Ramos (cell line): Measurements from ENCODE around the gene NMBR.
"Not testable (repeated sequence)": the region's sequence is repeated elsewhere in the genome, so short reads cannot be mapped to it uniquely, and the experiment has no call there.

Source experiments
- in situ Hi-C: fragments of 300-500 bp; cut with MboI; formaldehyde crosslinking; loops from one replicate; pipeline ENCODE4 v1.14.3; 2022; ENCODE audit warnings: low sequenced_read_pairs; ENCODE audit not compliant: unreplicated experiment

Gene NMBR

DNA sequence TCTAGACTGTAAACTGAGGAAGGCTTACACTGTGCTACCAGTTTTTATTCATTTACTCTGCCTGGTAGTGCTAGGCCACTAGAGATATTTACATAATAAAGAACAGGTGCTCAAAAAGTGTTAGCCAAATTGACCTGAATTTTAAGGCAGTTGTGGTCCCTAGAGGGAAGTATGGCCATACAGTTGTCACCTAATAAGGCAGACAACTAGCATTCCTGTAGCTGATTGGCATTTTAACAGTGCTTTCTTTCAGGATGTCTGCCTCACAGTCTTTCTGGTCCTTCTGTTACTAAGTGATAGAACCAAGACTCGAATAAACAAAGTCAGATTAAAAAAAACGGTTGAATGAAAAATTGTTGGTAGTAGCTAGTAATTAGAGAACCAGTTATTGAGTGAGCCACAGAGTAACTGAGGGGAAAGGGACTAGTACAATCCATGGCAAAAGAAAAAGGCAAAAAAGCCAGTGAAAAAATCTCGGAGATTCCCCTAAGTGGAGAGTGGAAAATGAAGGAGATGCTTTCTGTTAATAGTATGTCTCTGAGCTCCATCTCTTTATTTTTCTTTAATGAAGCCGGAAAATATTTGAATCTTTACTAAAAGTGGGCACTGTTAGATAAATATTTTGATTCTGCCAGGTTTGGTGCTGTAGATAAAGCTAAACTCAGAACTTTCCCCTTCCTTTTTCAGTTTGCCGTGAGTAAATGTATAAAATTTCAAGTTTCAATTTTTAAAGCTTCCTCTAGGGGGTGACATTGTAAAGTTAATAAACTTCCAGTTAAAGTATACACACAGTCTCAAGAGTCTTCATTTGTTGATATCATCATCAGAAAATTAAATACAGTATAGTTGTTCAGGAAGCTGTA is 9.2 kb upstream of the NMBR start:
- in situ Hi-C loops, result no loop called here

DNA sequence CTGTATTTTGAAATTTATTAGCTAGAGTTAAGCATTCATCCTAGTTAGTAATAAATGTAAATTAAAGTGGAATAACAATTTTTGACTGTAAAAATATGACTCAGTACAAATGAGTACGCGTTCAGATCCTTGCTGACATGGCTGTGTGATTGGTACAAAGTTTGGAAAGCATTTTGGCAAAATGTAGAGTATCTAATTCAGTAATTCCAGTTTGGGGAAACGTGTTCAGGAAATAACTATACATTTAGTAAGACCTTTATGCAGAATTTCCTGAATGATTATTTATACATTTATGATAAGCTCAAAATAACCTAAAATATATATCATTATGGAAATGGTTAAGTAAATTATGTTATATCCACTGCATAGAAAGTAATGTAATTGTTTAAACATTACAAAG is 8.2 kb upstream of the NMBR start:
- in situ Hi-C loops, result no loop called here

DNA sequence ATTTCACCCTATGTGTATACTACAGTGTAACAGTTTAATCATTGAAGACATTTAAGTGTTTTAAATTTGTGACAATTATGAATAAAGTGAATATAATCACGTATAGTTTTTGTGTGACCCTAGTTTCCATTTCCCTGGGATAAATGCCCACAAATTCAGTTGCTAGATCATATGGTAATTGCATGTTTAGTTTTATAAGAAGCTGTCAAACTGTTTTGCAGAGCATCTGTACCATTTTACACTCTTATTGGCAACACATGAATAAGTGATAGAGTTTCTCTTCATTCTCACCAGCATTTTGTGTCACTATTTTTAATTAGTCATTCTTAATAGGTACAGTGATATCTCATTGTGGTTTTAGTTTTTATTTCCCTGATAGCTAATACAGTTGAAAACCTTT is 7.4 kb upstream of the NMBR start:
- in situ Hi-C loops, result no loop called here

DNA sequence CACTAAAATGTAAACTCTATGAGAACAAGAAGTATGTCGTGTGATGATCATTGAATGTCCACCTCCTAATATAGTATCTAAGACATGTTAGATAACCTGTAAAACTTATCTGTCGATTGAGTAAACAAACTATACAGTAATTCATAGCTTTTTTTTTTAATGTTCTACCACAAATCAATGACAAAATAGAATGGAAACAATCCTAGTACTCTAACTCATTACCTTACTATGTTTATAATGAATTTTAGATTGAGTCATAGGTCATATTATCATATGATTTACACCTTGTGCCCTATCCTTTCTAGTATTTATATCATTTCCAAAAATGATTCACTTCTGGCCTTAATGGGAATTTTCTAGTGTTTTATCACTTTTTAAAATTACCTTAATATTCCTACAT is 6.3 kb upstream of the NMBR start:
- in situ Hi-C loops, result no loop called here

DNA sequence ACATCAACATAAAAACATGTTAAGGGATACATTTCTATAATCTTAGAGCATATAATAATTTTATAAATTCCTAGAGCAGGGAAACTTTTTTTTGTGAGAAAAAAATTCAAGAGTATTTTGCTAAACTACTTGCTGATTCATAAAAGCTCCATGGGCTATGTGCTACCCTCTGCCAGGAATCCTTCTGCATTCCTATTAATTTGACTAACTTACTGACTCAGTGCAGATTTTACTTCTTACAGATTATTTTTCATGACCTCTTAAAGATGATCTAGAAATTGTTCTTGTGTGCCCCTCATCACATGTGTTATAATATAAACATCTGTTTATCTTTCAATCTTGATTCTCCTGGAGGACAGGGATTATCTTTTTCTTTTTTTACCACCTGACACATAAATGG is 5.8 kb upstream of the NMBR start:
- in situ Hi-C loops, result no loop called here

DNA sequence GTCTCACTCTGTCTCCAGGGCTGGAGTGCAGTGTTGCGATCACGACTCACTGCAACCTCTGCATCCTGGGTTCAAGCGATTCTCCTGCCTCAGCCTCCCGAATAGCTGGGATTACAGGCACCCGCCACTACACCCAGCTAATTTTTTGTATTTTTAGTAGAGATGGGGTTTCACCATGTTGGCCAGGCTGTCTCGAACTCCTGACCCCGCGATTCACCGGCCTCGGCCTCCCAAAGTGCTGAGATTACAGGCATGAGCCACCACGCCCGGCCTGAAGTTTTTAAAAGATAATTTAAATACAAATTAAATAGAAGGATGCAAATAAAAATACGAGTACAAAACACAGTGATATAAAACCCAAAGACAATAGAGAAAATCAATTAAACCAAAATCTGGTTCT is 5.4 kb downstream of the NMBR start:
- in situ Hi-C loops, result not testable (repeated sequence)

DNA sequence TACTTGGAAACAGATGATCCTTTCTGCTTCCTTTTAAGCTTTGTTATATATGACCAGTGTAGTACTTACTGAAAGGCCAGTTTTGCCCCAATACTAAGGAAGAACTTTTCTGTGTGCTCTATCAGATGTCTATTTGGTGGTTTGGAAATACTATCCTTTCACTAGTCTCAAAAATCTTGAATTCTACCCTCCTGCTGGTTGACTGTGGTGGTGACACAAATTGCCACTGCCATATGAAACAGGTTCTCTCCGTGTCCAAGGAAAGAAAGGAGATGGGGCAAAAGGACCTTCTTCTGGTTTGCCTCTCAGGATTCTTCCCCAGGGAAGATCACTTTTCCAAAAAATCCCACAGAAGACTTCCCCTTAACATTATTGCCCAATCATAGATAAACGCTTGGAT is 8.0 kb downstream of the NMBR start:
- in situ Hi-C loops, result no loop called here

DNA sequence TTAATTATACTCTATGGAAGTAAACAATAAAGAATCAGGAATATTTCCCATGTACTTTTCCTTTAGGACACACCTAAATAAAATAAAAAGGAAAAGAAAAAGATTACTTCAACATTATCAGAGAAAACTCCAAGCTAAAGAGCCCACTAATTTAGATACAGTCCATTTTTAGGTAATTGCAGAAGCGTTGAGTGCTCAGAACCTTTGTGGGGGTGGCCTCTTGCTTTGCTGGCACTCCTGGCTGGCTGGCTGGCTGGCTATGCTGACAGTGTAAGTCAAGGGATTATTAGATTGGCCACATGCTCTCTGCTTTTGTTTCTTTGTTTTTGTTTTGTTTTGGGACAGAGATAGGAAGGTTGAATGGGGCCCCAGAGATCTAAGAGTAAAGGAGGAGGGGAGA is 14.3 kb downstream of the NMBR start, which contains the start of gene GJE1:
Gene GJE1 (plus strand): TSS at position 301 of the 400 bp plus-strand sequence. CDS start 234 bp downstream, outside the sequence.
- in situ Hi-C loops, result no loop called here

DNA sequence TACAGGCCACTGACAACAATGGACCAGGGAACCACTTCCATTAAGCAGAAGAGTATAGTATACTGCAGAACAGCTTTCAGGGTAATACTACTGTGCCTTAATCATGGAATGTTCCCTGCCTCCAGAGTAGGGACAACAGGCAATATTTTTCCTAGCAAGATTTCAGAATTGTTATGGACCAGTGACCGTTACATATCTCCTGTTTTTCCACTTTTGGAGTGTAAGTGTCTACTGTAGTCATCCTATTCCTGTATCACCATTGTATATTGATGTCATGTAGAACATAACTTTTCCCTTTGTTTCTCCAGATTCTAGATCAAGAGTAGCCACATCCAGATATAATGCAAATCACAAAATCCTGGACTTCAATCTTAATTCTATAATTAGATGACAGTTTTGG is 16.1 kb downstream of the NMBR start:
- in situ Hi-C loops, result no loop called here

DNA sequence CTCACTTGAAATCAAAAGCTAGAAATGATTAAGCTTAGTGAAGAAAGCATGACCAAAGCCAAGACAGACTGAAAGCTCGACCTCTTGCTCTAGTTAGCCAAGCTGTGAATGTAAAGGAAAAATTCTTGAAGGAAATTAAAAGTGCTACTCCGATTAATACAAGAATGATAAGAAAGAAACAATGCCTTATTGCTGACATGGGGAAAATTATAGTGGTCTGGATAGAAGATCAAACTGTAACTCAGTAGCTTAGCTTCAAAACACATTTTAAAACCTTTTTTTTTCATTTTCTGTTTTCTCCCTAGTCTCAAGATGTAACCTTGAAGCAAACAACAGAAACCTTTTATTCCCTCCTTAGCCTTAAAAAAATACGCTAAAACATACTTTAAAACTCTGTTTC is 25.6 kb downstream of the NMBR start:
- in situ Hi-C loops, result no loop called here

DNA sequence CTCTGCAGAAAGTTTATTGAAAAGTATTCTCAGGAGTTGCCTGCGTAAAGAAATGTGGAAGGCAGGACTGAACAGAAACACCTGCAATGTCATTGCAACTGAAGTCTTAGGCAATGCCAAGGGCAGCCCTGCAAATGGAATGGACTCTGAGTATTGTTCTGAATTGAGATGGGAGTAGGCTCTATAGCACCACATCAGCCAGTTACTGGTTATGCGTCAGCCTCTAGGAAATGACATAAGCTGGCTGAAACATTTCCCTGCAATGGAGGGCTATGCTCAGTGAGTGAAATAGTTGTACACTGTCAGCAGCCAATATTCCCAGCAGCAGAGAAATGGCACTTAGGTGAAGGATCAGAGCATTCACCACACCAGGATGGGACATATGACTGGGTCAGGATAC is 28.0 kb downstream of the NMBR start:
- in situ Hi-C loops, result no loop called here

DNA sequence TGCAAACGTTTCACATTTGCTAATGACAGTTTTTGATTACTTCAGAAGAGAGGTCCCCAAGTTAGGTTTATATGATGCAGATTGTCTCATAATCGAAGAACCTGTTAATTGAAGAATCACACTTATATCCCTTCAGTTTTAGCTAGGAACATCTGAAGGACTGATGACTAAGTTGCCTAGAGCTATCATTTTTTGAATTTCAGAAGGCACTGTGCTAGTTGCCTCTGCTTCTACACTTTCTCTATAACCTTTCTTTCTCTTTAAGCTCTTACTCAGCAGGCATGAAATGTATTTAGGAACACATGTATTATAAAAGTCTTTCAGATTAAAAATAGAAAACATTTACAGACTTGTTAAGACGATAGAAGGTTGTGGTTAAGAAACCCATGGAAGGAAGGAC is 28.6 kb downstream of the NMBR start:
- in situ Hi-C loops, result no loop called here

DNA sequence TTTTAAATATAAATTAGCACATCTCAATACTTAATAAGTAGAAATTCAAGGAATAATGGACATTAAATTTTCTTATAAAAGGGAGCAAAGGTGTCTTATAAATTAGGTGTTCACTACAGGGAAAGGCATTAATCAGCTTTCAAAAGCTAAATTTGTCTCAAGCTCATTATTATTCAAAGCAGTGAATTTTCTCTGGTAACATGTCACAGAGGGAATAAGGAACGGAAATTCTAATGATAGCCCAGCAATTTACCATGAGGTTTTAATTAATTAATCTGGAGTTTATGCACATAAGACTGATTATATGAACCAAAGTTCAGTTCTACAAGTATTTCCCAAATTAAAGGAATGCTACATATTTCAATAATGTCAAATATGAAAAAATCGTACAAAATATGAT is 29.6 kb downstream of the NMBR start:
- in situ Hi-C loops, result no loop called here

DNA sequence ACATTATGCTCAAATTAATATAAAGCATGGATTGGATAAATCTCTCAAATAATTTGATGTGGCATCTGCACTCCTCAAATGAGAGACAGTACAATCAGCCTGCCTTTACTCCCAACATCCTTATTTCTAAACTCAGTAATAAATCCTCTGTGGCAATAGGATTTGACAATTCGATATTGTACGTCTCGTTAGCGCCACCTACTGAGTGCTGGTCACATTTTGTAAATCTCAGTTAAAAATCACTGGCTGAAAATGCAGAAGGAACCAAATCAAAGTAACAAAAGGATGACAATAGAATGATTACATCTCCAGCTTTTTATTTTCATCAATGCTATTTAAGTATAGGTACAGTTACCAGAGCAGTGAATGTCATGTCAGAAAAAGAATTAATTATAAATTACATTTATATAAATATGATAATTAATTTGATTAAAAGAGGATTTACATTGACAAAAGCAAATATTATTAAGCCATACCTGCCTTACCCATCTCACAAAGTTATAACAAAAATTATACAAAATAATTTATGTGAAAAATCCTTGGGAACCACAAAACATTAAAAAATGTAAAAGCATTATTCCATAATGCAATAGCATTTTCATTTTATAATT is 34.4 kb downstream of the NMBR start:
- in situ Hi-C loops, result no loop called here

DNA sequence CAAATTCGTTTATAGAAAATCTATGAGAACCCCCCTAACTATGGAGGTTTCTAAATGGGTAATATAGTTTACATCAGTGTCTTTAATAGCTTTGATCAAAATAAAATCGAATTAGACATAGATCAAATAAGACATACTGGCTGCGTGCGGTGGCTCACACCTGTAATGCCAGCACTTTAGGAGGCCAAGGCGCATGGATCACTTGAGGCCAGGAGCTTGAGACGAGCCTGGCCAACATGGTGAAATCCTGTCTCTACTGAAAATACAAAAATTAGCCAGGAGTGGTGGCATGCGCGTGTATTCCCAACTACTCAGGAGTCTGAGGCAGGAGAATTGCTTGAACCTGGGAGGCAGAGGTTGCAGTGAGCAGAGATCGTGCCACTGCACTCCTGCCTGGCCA is 36.1 kb downstream of the NMBR start:
- in situ Hi-C loops, result not testable (repeated sequence)

DNA sequence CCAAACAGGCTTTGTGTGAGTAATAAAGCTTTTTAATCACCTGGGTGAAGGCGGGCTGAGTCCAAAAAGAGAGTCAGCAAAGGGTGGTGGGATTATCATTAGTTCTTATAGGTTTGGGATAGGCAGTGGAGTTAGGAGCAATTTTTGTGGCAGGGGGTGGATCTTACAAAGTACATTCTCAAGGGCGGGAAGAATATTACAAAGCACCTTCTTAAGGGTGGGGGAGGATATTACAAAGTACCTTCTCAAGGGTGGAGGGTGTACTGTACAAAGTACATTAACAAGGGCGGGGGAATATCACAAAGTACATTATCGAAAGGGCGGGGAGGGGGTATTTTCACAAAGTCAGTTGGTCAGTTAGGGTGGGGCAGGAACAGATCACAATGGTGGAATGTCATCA is 42.1 kb downstream of the NMBR start:
- in situ Hi-C loops, result not testable (repeated sequence)

DNA sequence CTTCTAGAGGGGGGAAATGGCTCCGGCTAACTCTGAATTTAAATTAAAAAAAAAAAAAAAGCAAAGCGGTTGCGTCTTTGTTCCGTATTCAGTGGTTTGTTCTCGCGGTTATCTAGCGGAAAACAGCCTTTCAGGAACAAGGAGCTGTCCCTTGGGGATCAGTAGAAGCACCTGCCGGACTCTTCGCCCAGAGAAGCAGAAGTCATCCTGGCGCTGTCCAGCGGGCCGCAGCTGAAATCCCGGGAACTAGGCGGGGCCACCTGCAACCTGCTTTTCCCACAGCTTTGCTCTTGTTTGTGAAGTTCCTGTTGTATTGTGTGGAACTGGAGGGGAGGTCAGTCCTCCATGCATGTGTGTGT is 58.1 kb downstream of the NMBR start:
- in situ Hi-C loops, result no loop called here

DNA sequence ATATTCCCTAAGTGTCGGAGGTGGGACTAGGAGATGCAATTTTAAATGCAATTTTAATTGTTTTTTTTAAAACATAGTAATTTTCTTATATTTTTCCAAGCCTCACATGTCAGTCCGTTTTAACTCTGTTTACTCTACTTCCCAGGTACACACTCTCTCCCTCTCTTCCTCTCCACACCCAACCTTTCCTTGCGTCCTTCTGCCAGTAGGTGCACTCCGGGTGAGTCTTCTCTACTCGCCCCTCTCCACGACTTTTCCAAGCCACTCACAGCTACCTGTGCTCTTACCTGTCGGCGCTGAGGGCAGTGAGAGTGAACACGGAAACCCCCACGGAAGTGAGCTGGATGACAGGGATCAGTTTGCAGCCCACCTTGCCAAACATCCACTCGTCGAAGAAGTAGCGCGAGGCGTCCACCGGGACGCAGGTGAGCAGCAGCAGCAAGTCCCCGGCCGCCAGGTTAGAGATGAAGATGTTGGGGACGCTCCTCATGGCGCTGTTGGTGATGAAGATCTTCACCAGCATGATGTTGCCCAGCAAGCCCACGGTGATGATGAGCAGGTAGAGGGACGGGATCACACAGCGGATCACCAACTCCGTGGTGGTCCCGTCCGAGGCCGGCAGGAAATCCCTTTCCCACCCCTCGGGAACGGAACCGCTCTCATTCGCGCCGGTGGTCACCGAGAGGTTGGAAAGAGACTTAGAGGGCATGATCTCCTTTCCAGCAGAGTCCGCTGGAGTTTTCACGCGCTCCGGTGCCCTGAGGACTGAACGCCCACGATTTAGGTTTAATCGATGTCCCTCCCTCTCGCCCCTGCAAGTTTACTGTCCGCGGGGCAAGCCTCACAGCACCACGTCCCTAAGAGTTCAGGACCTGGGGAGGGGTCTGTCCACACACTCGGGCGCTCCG is 58.7 kb downstream of the NMBR start:
- in situ Hi-C loops, result no loop called here

DNA sequence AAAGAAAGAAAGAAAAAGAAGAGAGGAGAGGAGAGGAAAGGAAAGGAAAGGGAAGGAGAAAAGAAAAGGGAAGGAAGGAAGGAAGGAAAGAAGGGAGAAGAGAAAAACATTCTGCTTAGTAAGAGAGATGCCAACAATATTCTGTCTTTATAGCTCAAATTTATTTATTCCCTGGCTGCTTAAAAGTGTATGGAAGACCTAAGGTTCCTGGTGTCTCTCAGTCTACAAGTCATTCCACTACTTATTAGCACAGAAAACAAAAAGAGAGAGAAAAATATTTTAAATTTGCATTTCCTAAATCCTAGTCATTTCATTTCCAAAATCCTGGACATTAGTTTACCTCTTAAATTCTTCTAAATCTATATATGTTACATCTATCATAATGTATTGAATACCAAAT is 67.8 kb downstream of the NMBR start:
- in situ Hi-C loops, result no loop called here

DNA sequence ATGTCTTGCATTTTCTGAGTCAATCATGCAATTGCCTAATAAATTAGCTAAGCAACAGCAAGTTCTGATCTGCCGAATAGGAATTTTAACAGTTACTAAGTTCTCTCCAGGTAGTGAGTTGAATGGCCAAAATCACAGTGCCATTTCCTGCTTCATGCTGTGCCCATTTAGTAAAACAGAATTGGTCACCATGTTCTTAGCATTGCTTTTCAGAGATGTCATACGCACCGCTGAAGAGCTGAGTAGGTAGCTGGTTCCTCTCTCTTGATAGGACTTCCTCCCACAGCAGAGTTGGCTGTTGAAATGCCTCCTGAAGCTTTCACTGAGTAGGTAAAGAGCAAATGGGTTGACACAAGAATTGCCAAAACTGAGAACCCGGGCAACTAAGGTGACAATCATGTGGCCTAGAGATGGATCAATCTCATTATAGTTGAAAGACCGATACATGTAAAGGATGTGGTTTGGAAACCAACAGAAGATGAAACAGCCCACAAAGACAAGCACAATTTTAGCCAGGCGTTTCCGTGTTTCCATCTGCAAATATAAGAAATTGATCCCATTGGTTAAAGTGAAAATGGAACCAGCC is 71.3 kb downstream of the NMBR start:
- in situ Hi-C loops, result no loop called here

DNA sequence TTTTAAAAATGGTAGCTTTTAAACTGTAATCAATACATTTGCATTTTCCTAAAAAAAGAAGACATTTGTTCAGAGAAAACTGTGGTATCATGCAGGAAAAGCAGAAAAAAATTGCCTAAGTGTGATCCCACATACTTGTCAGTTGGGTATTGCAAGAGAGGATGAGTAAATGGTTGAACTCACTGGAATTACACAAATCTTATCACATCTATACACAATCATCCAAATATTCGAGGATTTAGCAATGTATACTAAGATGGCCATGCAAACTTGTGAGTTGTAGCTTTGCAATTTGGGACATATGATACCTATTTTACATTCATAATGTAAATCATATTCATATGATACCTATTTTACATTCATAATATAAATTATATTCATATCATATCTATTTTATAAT is 72.4 kb downstream of the NMBR start:
- in situ Hi-C loops, result no loop called here
